ENCODE data around the gene APOBEC3G. TPM values are rescaled to one million over a fixed set of nuclear protein-coding genes. Genes with fewer than 3 reads are reported as not detected.

Gene APOBEC3G
- total RNA-seq, 4 donors from 2014 or later, result 0.45 to 5.2 (median 1.5) TPM

DNA sequence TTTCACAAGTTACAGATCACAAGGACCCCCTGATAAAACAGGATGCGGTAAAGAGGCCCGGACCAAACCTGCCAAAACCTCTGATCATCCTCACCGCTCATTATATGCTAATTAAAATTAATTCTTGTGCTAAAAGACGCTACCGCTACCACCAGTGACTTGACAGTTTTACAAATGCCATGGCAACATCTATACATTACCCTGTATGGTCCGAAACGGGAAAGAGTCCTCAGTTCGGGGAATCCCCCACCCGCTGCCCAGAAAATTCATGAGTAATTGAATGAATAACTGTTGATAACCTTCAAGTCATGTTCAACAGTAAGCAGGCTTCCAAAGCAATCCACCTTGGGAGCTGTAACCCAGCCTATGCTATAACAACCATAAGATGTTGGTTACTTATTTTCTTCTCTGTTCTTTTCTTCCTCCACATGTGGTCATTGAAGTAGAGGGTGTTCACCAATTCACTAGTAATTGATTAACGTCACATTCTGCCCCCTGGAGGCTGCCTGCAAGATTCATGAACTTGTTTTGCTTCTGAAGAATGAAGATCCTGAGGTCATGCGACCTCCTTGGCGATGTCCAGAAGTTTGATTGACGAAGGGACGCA lies 40.6 kb downstream of the APOBEC3G start:
- TF ChIP-seq, protein P1, sequence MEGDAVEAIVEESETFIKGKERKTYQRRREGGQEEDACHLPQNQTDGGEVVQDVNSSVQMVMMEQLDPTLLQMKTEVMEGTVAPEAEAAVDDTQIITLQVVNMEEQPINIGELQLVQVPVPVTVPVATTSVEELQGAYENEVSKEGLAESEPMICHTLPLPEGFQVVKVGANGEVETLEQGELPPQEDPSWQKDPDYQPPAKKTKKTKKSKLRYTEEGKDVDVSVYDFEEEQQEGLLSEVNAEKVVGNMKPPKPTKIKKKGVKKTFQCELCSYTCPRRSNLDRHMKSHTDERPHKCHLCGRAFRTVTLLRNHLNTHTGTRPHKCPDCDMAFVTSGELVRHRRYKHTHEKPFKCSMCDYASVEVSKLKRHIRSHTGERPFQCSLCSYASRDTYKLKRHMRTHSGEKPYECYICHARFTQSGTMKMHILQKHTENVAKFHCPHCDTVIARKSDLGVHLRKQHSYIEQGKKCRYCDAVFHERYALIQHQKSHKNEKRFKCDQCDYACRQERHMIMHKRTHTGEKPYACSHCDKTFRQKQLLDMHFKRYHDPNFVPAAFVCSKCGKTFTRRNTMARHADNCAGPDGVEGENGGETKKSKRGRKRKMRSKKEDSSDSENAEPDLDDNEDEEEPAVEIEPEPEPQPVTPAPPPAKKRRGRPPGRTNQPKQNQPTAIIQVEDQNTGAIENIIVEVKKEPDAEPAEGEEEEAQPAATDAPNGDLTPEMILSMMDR (IDR thresholded peaks at IDR 0.05), result peak; percentile 20 to 27
- no peak for TF ChIP-seq POLR2A (IDR thresholded peaks at IDR 0.05)
- no peaks in the 10 kb centered on the region for H3K36me3 ChIP-seq
- no peaks in the 10 kb centered on the region for H3K9me3 ChIP-seq
- DNase-seq (ENCODE audit: low spot score in 2 of 2), result no peak
- WGBS, result 55% methylated on average over 14 of the region's 14 CpGs
- peaks cover 3% of the 10 kb centered on the region for H3K27me3 ChIP-seq
- H3K4me1 ChIP-seq, result no peaks in the 10 kb centered on the region
- H3K4me3 ChIP-seq, result no peak overlapping the region
- H3K27ac ChIP-seq, result no peak overlapping the region

DNA sequence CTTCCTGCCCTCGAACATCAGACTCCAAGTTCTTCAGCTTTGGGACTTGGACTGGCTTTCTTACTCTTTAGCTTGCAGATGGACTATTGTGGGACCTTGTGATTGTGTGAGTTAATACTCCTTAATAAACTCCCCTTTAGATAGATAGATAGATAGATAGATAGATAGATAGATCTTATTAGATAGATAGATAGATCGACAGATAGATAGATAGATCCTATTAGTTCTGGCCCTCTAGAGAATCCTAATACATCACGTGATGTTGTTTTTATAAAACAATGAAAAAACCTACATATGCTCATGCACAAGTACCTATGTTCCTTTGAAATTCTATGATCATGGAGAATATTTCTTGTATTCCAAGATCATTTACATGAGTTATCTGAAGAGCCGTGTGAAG lies 43.9 kb downstream of the APOBEC3G start:
- Histone ChIP-seq H3K27ac (no peak overlapping the region), H3K4me3 (no peak overlapping the region), H3K36me3 (no peaks in the 10 kb centered on the region), H3K4me1 (no peaks in the 10 kb centered on the region), H3K9me3 (no peaks in the 10 kb centered on the region), H3K27me3 (no peaks in the 10 kb centered on the region)
- no peak for DNase-seq (ENCODE audit: low spot score in 2 of 2)
- TF ChIP-seq, protein P1 (IDR thresholded peaks at IDR 0.05), result no peak
- no peak for TF ChIP-seq POLR2AphosphoS5 (IDR thresholded peaks at IDR 0.05)
- TF ChIP-seq POLR2A (IDR thresholded peaks at IDR 0.05), result no peak
- no peak for TF ChIP-seq EP300 (IDR thresholded peaks at IDR 0.05)
- 89% methylated on average over 4 of the region's 4 CpGs for WGBS

DNA sequence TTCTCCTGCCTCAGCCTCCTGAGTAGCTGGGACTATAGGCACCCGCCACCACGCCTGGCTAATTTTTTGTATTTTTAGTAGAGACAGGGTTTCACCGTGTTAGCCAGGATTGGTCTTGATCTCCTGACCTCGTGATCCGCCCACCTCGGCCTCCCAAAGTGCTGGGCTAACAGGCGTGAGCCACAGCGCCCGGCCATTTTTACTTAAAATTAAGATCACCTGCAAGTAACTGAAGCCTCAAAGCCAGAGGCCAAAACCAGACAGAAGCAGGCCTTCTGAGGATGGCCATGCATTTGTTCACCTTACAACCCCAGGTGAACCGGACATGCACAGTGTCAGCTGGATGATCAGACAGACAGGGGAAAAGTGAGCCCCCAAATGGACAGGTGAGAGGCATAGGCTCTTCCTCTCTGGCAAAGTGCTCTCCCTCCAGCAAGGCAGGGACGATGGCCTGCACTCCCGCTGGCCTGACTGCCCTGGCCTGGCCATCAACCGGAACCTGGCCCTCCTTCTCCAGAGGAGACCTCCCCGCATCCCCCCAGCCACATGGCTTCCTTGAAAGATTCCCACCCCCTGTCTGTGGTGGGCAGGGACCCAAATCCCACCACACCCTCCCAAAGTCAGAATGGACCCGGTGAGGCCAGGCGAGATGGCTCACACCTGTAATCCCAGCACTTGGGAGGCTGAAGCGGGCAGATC lies 45.8 kb downstream of the APOBEC3G start:
- no peak for DNase-seq (ENCODE audit: low spot score in 2 of 2)
- no peak overlapping the region for H3K27ac ChIP-seq
- no peaks in the 10 kb centered on the region for H3K36me3 ChIP-seq
- H3K27me3 ChIP-seq, result no peaks in the 10 kb centered on the region
- 94% methylated on average over 17 of the region's 17 CpGs for WGBS
- no peaks in the 10 kb centered on the region for H3K9me3 ChIP-seq
- no peak overlapping the region for H3K4me3 ChIP-seq
- H3K4me1 ChIP-seq, result no peaks in the 10 kb centered on the region
- TF ChIP-seq POLR2A (IDR thresholded peaks at IDR 0.05) (no peak), EP300 (IDR thresholded peaks at IDR 0.05) (no peak), POLR2AphosphoS5 (IDR thresholded peaks at IDR 0.05) (no peak)
- TF ChIP-seq, protein P1 (IDR thresholded peaks at IDR 0.05), result no peak

DNA sequence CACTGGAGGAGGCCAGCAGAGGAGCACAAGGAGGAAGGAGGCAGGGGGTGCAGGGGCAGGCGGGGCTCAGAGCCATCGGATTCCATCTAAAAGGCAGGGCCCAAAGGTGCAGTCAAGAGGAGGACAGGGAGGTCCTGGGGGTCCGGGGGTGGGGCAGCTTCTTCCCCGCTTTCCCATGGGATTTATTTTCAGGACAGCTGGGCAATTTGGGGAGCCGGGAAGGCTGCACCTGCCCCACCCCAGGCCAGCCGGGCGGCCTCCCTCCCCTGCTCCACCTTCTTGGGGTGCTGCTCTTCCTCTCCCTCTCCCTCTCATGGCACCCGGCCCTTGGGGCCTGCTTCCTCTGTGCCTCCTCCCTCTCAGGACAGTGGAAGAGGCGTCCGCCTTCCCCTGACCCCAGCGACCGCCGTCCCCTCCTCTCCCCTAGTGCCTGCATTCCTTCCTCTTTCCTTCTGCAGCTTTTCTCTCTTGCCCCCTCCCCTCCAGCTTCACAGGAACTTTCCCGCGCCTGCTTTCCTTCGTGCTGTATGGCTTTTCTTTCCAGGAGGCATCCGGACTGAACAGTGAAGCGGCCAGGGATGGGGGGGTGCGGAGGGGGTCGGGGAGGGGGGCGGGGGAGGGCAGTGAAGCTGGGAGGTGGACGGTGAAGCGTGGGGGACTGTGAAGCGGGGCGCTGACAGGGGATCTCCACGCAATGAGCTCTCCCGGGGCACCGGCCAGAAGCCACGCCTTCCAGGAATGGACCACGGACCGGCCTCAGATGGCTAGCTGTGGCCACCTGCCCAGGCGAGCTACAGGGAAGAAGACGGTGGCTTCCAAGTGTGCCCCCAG lies 46.9 kb downstream of the APOBEC3G start:
- Histone ChIP-seq H3K4me3 (no peak overlapping the region), H3K4me1 (no peaks in the 10 kb centered on the region), H3K27me3 (no peaks in the 10 kb centered on the region), H3K36me3 (no peaks in the 10 kb centered on the region), H3K27ac (no peak overlapping the region), H3K9me3 (no peaks in the 10 kb centered on the region)
- TF ChIP-seq, protein P1 (IDR thresholded peaks at IDR 0.05), result no peak
- TF ChIP-seq EP300 (IDR thresholded peaks at IDR 0.05) (no peak), POLR2AphosphoS5 (IDR thresholded peaks at IDR 0.05) (no peak), POLR2A (IDR thresholded peaks at IDR 0.05) (no peak)
- no peak for DNase-seq (ENCODE audit: low spot score in 2 of 2)
- WGBS, result 37% methylated on average over 30 of the region's 33 CpGs

DNA sequence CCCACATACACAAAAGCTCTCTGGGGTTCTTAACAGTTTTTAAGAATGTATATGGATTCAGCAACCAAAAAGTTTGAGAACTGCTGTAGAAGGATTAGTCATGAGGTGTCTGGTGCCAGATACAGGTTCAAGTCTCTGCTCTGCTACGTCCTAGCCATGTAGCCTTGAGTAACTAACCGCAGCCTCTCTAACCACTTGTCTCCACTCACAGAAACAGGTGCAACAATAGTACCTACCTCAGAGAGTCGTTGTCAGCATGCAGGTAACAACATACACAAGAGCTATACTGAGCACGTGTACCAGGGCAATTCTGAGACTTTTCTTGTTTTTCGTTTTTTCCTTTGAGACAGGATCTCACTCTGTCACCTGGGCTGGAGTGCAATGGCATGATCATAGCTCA lies 48.5 kb downstream of the APOBEC3G start:
- Histone ChIP-seq H3K4me3 (no peak overlapping the region), H3K27me3 (no peaks in the 10 kb centered on the region), H3K4me1 (no peaks in the 10 kb centered on the region), H3K36me3 (peaks cover 8% of the 10 kb centered on the region), H3K27ac (no peak overlapping the region), H3K9me3 (no peaks in the 10 kb centered on the region)
- DNase-seq (ENCODE audit: low spot score in 2 of 2), result no peak
- TF ChIP-seq, protein P1 (IDR thresholded peaks at IDR 0.05), result no peak
- TF ChIP-seq POLR2AphosphoS5 (IDR thresholded peaks at IDR 0.05) (no peak), POLR2A (IDR thresholded peaks at IDR 0.05) (no peak), EP300 (IDR thresholded peaks at IDR 0.05) (no peak)
- 93% methylated on average over 5 of the region's 5 CpGs for WGBS

All from suprapubic skin (tissue), 4 donors.